ENCODE measurements around the gene TXNRD2. TPM values are rescaled to one million over a fixed set of nuclear protein-coding genes. Genes with fewer than 3 reads are reported as not detected.

The TXNRD2 gene
- total and polyA plus RNA-seq, 2 of the 4 experiments (the other 2 are of a cell fraction), result 15.6 to 25.7 TPM

- H3K56ac ChIP-seq (ENCODE audit: extremely low read depth, insufficient read depth, low read length), result no peak overlapping the region
- CTCF ChIA-PET, result no interaction called here
- intact Hi-C loops (cut with micrococcal nuclease), result no loop called here
These were observed 94.8 kb downstream of the TXNRD2 start for GRCh38 chr22:19846620-19847344.

More at GRCh38 chr22:19846620-19847344, 94.8 kb downstream of the TXNRD2 start:
- Histone ChIP-seq H3K79me1 (ENCODE audit: low read depth in 1 of 2, low read length in 2 of 2) (peaks cover 28 to 85% of the 10 kb centered on the region in 2 experiments), H2BK120ac (ENCODE audit: low read depth, low read length) (no peak overlapping the region), H3K4ac (ENCODE audit: low read depth, low read length) (no peak overlapping the region), H4K20me1 (ENCODE audit: insufficient read depth, low read length) (peaks cover 57% of the 10 kb centered on the region), H3K9me3 (ENCODE audit: control insufficient read depth, insufficient read depth, low read length) (peaks cover 3% of the 10 kb centered on the region; the same call in 1 of the 2 replicates), H3K9me1 (ENCODE audit: insufficient read depth, low read length) (peaks cover 25% of the 10 kb centered on the region), H2AK5ac (ENCODE audit: low read depth, low read length) (no peak overlapping the region), H2AK9ac (replicated peaks; ENCODE audit: low read depth, low read length, poor library complexity) (no peak overlapping the region), H2BK20ac (ENCODE audit: low read depth, low read length) (no peak overlapping the region), H3K23ac (ENCODE audit: low read depth, low read length) (no peak overlapping the region), H3K27ac (ENCODE audit: insufficient read depth, low read length) (no peak overlapping the region), H3K4me1 (ENCODE audit: control insufficient read depth, insufficient read depth, low read length) (peaks cover 7% of the 10 kb centered on the region), H3K4me3 (ENCODE audit: insufficient read depth, low read depth, low read length) (no peak overlapping the region), H2BK15ac (ENCODE audit: low read depth, low read length) (no peak overlapping the region), H2BK5ac (ENCODE audit: low read depth, low read length, poor library complexity, severe bottlenecking) (no peak overlapping the region), H3K14ac (replicated peaks; ENCODE audit: low read depth, low read length) (no peak overlapping the region), H3K9ac (ENCODE audit: low read depth, low read length) (no peak overlapping the region), H4K5ac (ENCODE audit: low read depth, low read length) (no peak overlapping the region), H3K27me3 (ENCODE audit: control insufficient read depth, insufficient read depth, low read length) (no peaks in the 10 kb centered on the region), H3K4me2 (ENCODE audit: low read depth, low read length) (no peak overlapping the region), H4K91ac (ENCODE audit: insufficient read depth, low read depth, low read length) (no peak overlapping the region), H4K8ac (ENCODE audit: low read depth in 2 of 2, low read length in 2 of 2) (no peak overlapping the region), H3K18ac (ENCODE audit: low read depth, low read length) (no peak overlapping the region), H2AFZ (replicated peaks; ENCODE audit: low read length, poor library complexity) (no peak overlapping the region), H3K36me3 (ENCODE audit: control insufficient read depth, insufficient read depth, low read length) (peaks cover 27% of the 10 kb centered on the region)
- POLR2A ChIA-PET (ENCODE audit: unreplicated experiment), result no interaction called here
- TF ChIP-seq RFX5 (IDR thresholded peaks at IDR 0.05; ENCODE audit: low read depth, low read length), result no peak
- TF ChIP-seq RCOR1 (IDR thresholded peaks at IDR 0.05; ENCODE audit: insufficient replicate concordance, low read length), result no peak
- TF ChIP-seq MXI1 (IDR thresholded peaks at IDR 0.05; ENCODE audit: borderline replicate concordance, low read depth, low read length), result no peak
- no peak for TF ChIP-seq CTCF (conservative IDR thresholded peaks at IDR 0.05; ENCODE audit: low read depth, low read length)
- TF ChIP-seq MAZ (IDR thresholded peaks at IDR 0.05; ENCODE audit: borderline replicate concordance, low read depth, low read length), result no peak
- TF ChIP-seq POLR2A (IDR thresholded peaks at IDR 0.05; ENCODE audit: low read depth, low read length), result no peak
- no peak for TF ChIP-seq NFE2L2 (IDR thresholded peaks at IDR 0.05; ENCODE audit: low read depth, low read length)
- no peak for TF ChIP-seq CHD1 (IDR thresholded peaks at IDR 0.05; ENCODE audit: low read depth, low read length)
- TF ChIP-seq SMC3 (IDR thresholded peaks at IDR 0.05; ENCODE audit: low read depth, low read length), result no peak
- TF ChIP-seq BHLHE40 (IDR thresholded peaks at IDR 0.05; ENCODE audit: low read depth, low read length), result no peak
- no peak for TF ChIP-seq RAD21 (IDR thresholded peaks at IDR 0.05; ENCODE audit: low read length)
- no peak for TF ChIP-seq CEBPB (IDR thresholded peaks at IDR 0.05; ENCODE audit: low read depth, low read length)
- no TSS peak for BruUV-seq (replicated peaks)
- in situ Hi-C loops (cut with MboI; ENCODE audit: low sequenced_read_pairs), result no loop called here
- DNase-seq (no peak), ATAC-seq (ENCODE audit: low read depth) (no peak)
- 92% methylated on average over 4 of the region's 9 CpGs; no CpG with 5 or more reads in 1 of the 2 experiments for WGBS, 2 experiments (ENCODE audit: extremely low coverage in 2 of 2, insufficient read length in 1 of 2)
- dilution Hi-C loops (cut with HindIII; ENCODE audit: low sequenced_read_pairs, unreplicated experiment), result no loop called here

All from IMR-90 (cell line).